ENCODE measurements around the gene TBL1X.

The TBL1X gene

GRCh38 chrX:9664224-9664623 lies 199.4 kb downstream of the TBL1X start:
- TF ChIP-seq CTCF (IDR thresholded peaks at IDR 0.05) = no peak
- no peaks in the 10 kb centered on the region for H3K36me3 ChIP-seq
- H3K9me3 ChIP-seq = no peaks in the 10 kb centered on the region
- H3K27me3 ChIP-seq = no peaks in the 10 kb centered on the region
- H3K4me1 ChIP-seq (ENCODE audit: control insufficient read depth in 1 of 2, insufficient read depth in 1 of 2, low read depth in 1 of 2, low read length in 1 of 2) = no peaks in the 10 kb centered on the region
- no peak overlapping the region for H3K4me3 ChIP-seq (ENCODE audit: low read depth in 1 of 2, low read length in 1 of 2)
- H3K27ac ChIP-seq = no peak overlapping the region

GRCh38 chrX:9665113-9665512 lies 200.3 kb downstream of the TBL1X start:
- Histone ChIP-seq H3K4me1 (ENCODE audit: control insufficient read depth in 1 of 2, insufficient read depth in 1 of 2, low read depth in 1 of 2, low read length in 1 of 2) (no peaks in the 10 kb centered on the region), H3K9me3 (no peaks in the 10 kb centered on the region), H3K36me3 (no peaks in the 10 kb centered on the region), H3K27ac (no peak overlapping the region), H3K27me3 (no peaks in the 10 kb centered on the region), H3K4me3 (ENCODE audit: low read depth in 1 of 2, low read length in 1 of 2) (no peak overlapping the region)
- TF ChIP-seq CTCF (IDR thresholded peaks at IDR 0.05) = no peak

GRCh38 chrX:9668537-9668936 lies 203.7 kb downstream of the TBL1X start:
- no peak for TF ChIP-seq CTCF (IDR thresholded peaks at IDR 0.05)
- Histone ChIP-seq H3K27me3 (no peaks in the 10 kb centered on the region), H3K9me3 (no peaks in the 10 kb centered on the region), H3K27ac (no peak overlapping the region), H3K36me3 (no peaks in the 10 kb centered on the region), H3K4me1 (ENCODE audit: control insufficient read depth in 1 of 2, insufficient read depth in 1 of 2, low read depth in 1 of 2, low read length in 1 of 2) (no peaks in the 10 kb centered on the region), H3K4me3 (ENCODE audit: low read depth in 1 of 2, low read length in 1 of 2) (no peak overlapping the region)

GRCh38 chrX:9670136-9670814 lies 205.4 kb downstream of the TBL1X start:
- no peaks in the 10 kb centered on the region for H3K4me1 ChIP-seq (ENCODE audit: control insufficient read depth in 1 of 2, insufficient read depth in 1 of 2, low read depth in 1 of 2, low read length in 1 of 2)
- no peak overlapping the region for H3K27ac ChIP-seq
- TF ChIP-seq CTCF (IDR thresholded peaks at IDR 0.05) = no peak
- H3K36me3 ChIP-seq = no peaks in the 10 kb centered on the region
- H3K9me3 ChIP-seq = no peaks in the 10 kb centered on the region
- no peak overlapping the region for H3K4me3 ChIP-seq (ENCODE audit: low read depth in 1 of 2, low read length in 1 of 2)
- H3K27me3 ChIP-seq = no peaks in the 10 kb centered on the region

GRCh38 chrX:9671998-9672397 lies 207.1 kb downstream of the TBL1X start:
- Histone ChIP-seq H3K9me3 (no peaks in the 10 kb centered on the region), H3K4me3 (ENCODE audit: low read depth in 1 of 2, low read length in 1 of 2) (no peak overlapping the region), H3K27ac (no peak overlapping the region), H3K36me3 (no peaks in the 10 kb centered on the region), H3K27me3 (no peaks in the 10 kb centered on the region), H3K4me1 (ENCODE audit: control insufficient read depth in 1 of 2, insufficient read depth in 1 of 2, low read depth in 1 of 2, low read length in 1 of 2) (no peaks in the 10 kb centered on the region)
- no peak for TF ChIP-seq CTCF (IDR thresholded peaks at IDR 0.05)

All from neutrophil (primary cell).